ENCODE measurements around the gene RDH12.
"Not testable (repeated sequence)": the region's sequence is repeated elsewhere in the genome, so short reads cannot be mapped to it uniquely, and the experiment has no call there.

Gene RDH12

GRCh38 chr14:67710209-67710608 is 8.5 kb downstream of the RDH12 start:
- no peaks in the 10 kb centered on the region for H3K27me3 ChIP-seq (ENCODE audit: insufficient read depth, poor library complexity, severe bottlenecking)
- no peaks in the 10 kb centered on the region for H3K4me1 ChIP-seq (ENCODE audit: insufficient read depth, poor library complexity, severe bottlenecking)
- no peaks in the 10 kb centered on the region for H3K36me3 ChIP-seq (ENCODE audit: low read depth)
- no peak for DNase-seq (ENCODE audit: low spot score)
- ATAC-seq (ENCODE audit: low read depth) = no peak
- no peak for TF ChIP-seq CTCF (IDR thresholded peaks at IDR 0.05; ENCODE audit: poor library complexity, severe bottlenecking)
- peaks cover 17% of the 10 kb centered on the region for H3K9me3 ChIP-seq (ENCODE audit: severe bottlenecking)
- no peak overlapping the region for H3K27ac ChIP-seq (ENCODE audit: poor library complexity, severe bottlenecking)
- H3K4me3 ChIP-seq (ENCODE audit: severe bottlenecking) = no peak overlapping the region

GRCh38 chr14:67717048-67717447 is 15.4 kb downstream of the RDH12 start:
- DNase-seq (ENCODE audit: low spot score) = no peak
- Histone ChIP-seq H3K4me1 (ENCODE audit: insufficient read depth, poor library complexity, severe bottlenecking) (no peaks in the 10 kb centered on the region), H3K27ac (ENCODE audit: poor library complexity, severe bottlenecking) (no peak overlapping the region), H3K9me3 (ENCODE audit: severe bottlenecking) (no peaks in the 10 kb centered on the region), H3K4me3 (ENCODE audit: severe bottlenecking) (no peak overlapping the region), H3K27me3 (ENCODE audit: insufficient read depth, poor library complexity, severe bottlenecking) (no peaks in the 10 kb centered on the region), H3K36me3 (ENCODE audit: low read depth) (no peaks in the 10 kb centered on the region)
- no peak for TF ChIP-seq CTCF (IDR thresholded peaks at IDR 0.05; ENCODE audit: poor library complexity, severe bottlenecking)
- no peak for ATAC-seq (ENCODE audit: low read depth)

- H3K27me3 ChIP-seq (ENCODE audit: insufficient read depth, poor library complexity, severe bottlenecking) = no peaks in the 10 kb centered on the region
- no peaks in the 10 kb centered on the region for H3K9me3 ChIP-seq (ENCODE audit: severe bottlenecking)
- H3K4me1 ChIP-seq (ENCODE audit: insufficient read depth, poor library complexity, severe bottlenecking) = no peaks in the 10 kb centered on the region
- no peak for TF ChIP-seq CTCF (IDR thresholded peaks at IDR 0.05; ENCODE audit: poor library complexity, severe bottlenecking)
- no peak overlapping the region for H3K27ac ChIP-seq (ENCODE audit: poor library complexity, severe bottlenecking)
- ATAC-seq (ENCODE audit: low read depth) (0 out of 3 replicates have a peak, but pooled peaks have one; percentile 25), DNase-seq (ENCODE audit: low spot score) (no peak)
- no peak overlapping the region for H3K4me3 ChIP-seq (ENCODE audit: severe bottlenecking)
- H3K36me3 ChIP-seq (ENCODE audit: low read depth) = no peaks in the 10 kb centered on the region
These were observed 16.6 kb downstream of the RDH12 start for GRCh38 chr14:67718265-67718664.

GRCh38 chr14:67719385-67719784 is 17.7 kb downstream of the RDH12 start:
- not testable (repeated sequence) for H3K27me3 ChIP-seq (ENCODE audit: insufficient read depth, poor library complexity, severe bottlenecking); H3K27ac ChIP-seq (ENCODE audit: poor library complexity, severe bottlenecking); H3K4me3 ChIP-seq (ENCODE audit: severe bottlenecking)

GRCh38 chr14:67719866-67720265 is 18.2 kb downstream of the RDH12 start:
- no peak for DNase-seq (ENCODE audit: low spot score)
- Histone ChIP-seq H3K9me3 (ENCODE audit: severe bottlenecking) (no peaks in the 10 kb centered on the region), H3K4me3 (ENCODE audit: severe bottlenecking) (no peak overlapping the region), H3K27ac (ENCODE audit: poor library complexity, severe bottlenecking) (no peak overlapping the region), H3K27me3 (ENCODE audit: insufficient read depth, poor library complexity, severe bottlenecking) (no peaks in the 10 kb centered on the region), H3K4me1 (ENCODE audit: insufficient read depth, poor library complexity, severe bottlenecking) (no peaks in the 10 kb centered on the region), H3K36me3 (ENCODE audit: low read depth) (no peaks in the 10 kb centered on the region)
- TF ChIP-seq CTCF (IDR thresholded peaks at IDR 0.05; ENCODE audit: poor library complexity, severe bottlenecking) = no peak
- no peak for ATAC-seq (ENCODE audit: low read depth)

More at GRCh38 chr14:67719385-67719784, 17.7 kb downstream of the RDH12 start:
- not testable (repeated sequence) for H3K36me3 ChIP-seq (ENCODE audit: low read depth); H3K9me3 ChIP-seq (ENCODE audit: severe bottlenecking); ATAC-seq (ENCODE audit: low read depth); H3K4me1 ChIP-seq (ENCODE audit: insufficient read depth, poor library complexity, severe bottlenecking); DNase-seq (ENCODE audit: low spot score)
